Right renal pelvis (tissue), 4 donors: Measurements from ENCODE around the gene SMOC2. TPM values are rescaled to one million over a fixed set of nuclear protein-coding genes. Genes with fewer than 3 reads are reported as not detected.

ENCODE experiments used
- DNase-seq, 4 donors: peaks; one replicate each; pipeline ENCODE4 v3.0.0-alpha.2; 2013; ENCODE audit warnings: low read depth in 4 of 4, low spot score in 3 of 4, missing footprints in 1 of 4
- polyA plus RNA-seq, 4 donors: library from polyadenylated mRNA; unstranded; fragments of 120-200 nt; gene quantifications; one replicate each; pipeline ENCODE4 v1.2.1, GENCODE V29; 2013; ENCODE audit not compliant: insufficient read length in 4 of 4

The SMOC2 gene
- polyA plus RNA-seq, 4 donors = 23.5 to 36.5 (median 30.9) TPM

GRCh38 chr6:168473197-168473596, 32.2 kb downstream of the SMOC2 start:
- DNase-seq = no peak

GRCh38 chr6:168475188-168476013, 34.4 kb downstream of the SMOC2 start:
- no peak for DNase-seq

GRCh38 chr6:168479421-168479820, 38.4 kb downstream of the SMOC2 start:
- DNase-seq = no peak

GRCh38 chr6:168480481-168480880, 39.5 kb downstream of the SMOC2 start:
- DNase-seq = no peak

- DNase-seq = no peak
Observed at GRCh38 chr6:168485818-168486217, 44.8 kb downstream of the SMOC2 start.

GRCh38 chr6:168490757-168491156, 49.8 kb downstream of the SMOC2 start:
- DNase-seq = no peak

GRCh38 chr6:168493976-168494375, 53.0 kb downstream of the SMOC2 start:
- no peak for DNase-seq

- no peak for DNase-seq
Observed at GRCh38 chr6:168494726-168495125, 53.7 kb downstream of the SMOC2 start.

GRCh38 chr6:168495133-168495532, 54.1 kb downstream of the SMOC2 start:
- no peak for DNase-seq

GRCh38 chr6:168495636-168496035, 54.7 kb downstream of the SMOC2 start:
- no peak for DNase-seq

- no peak for DNase-seq
Observed at GRCh38 chr6:168496139-168496996, 55.4 kb downstream of the SMOC2 start.

- DNase-seq = no peak
Observed at GRCh38 chr6:168496997-168497331, 56.0 kb downstream of the SMOC2 start.

- no peak for DNase-seq
Observed at GRCh38 chr6:168497381-168497780, 56.4 kb downstream of the SMOC2 start.

GRCh38 chr6:168498161-168498843, 57.3 kb downstream of the SMOC2 start:
- no peak for DNase-seq

- DNase-seq = no peak
Observed at GRCh38 chr6:168499045-168499650, 58.2 kb downstream of the SMOC2 start.

GRCh38 chr6:168500519-168500918, 59.5 kb downstream of the SMOC2 start:
- DNase-seq = no peak

GRCh38 chr6:168501561-168501960, 60.6 kb downstream of the SMOC2 start:
- no peak for DNase-seq

- no peak for DNase-seq
Observed at GRCh38 chr6:168504366-168504765, 63.4 kb downstream of the SMOC2 start.

GRCh38 chr6:168506460-168506859, 65.5 kb downstream of the SMOC2 start:
- DNase-seq = no peak

- no peak for DNase-seq
Observed at GRCh38 chr6:168507297-168507696, 66.3 kb downstream of the SMOC2 start.

- DNase-seq = no peak
Observed at GRCh38 chr6:168507730-168508129, 66.7 kb downstream of the SMOC2 start.
